Measurements from ENCODE around the gene FREM2. TPM values are rescaled to one million over a fixed set of nuclear protein-coding genes. Genes with fewer than 3 reads are reported as not detected.

The FREM2 gene
- total and polyA plus RNA-seq, 9 of the 15 experiments (the other 6 are each of a cell fraction or from before 2014, with no cell fraction given): under 0.01 to 0.02 TPM; not detected in 7

GRCh38 chr13:38669234-38669964 is 17.5 kb upstream of the FREM2 start:
- in situ Hi-C loops (cut with MboI) (no loop called here), intact Hi-C loops (cut with micrococcal nuclease) (no loop called here)
- Histone ChIP-seq H3K4me3 (no peak overlapping the region), H3K36me3 (ENCODE audit: control insufficient read depth, insufficient read depth, low read length) (no peaks in the 10 kb centered on the region), H2AFZ (ENCODE audit: low read depth, low read length) (no peak overlapping the region), H3K9me1 (ENCODE audit: control insufficient read depth, insufficient read depth, low read length) (no peaks in the 10 kb centered on the region), H3K79me2 (ENCODE audit: control insufficient read depth, insufficient read depth, low read length) (no peaks in the 10 kb centered on the region), H4K20me1 (replicated peaks; ENCODE audit: control insufficient read depth, insufficient read depth, low read length) (no peaks in the 10 kb centered on the region; the same call in 1 of the 2 replicates), H3K4me2 (ENCODE audit: insufficient read depth, low read length) (no peak overlapping the region), H3K9me3 (replicated peaks; ENCODE audit: control insufficient read depth, insufficient read depth, low read depth, low read length) (no peaks in the 10 kb centered on the region), H3K27me3 (ENCODE audit: control insufficient read depth in 2 of 2, insufficient read depth in 2 of 2, low read length in 2 of 2) (no peaks in the 10 kb centered on the region), H3K9ac (ENCODE audit: insufficient read depth in 1 of 2, low read depth in 2 of 2, low read length in 2 of 2) (no peak overlapping the region), H3K27ac (ENCODE audit: extremely low read depth, low read depth, low read length) (no peak overlapping the region), H3K4me1 (replicated peaks in 1 of 2; ENCODE audit: control insufficient read depth in 2 of 2, insufficient read depth in 2 of 2, low read length in 2 of 2) (no peaks in the 10 kb centered on the region)
- DNase-seq (ENCODE audit: extremely low read depth in 1 of 4, low spot score in 3 of 4): no peak
- no peak for FAIRE-seq
- ATAC-seq: no peak
- BruUV-seq (replicated peaks): no TSS peak
- POLR2A ChIA-PET: no interaction called here
- CTCF ChIA-PET (ENCODE audit: low intra/inter-chr PET ratio): no interaction called here
- 2% methylated on average over 6 of the region's 6 CpGs for WGBS (ENCODE audit: insufficient coverage, low coverage, missing lambda C conversion rate)
- no peak for TF ChIP-seq ZNF407 (IDR thresholded peaks at IDR 0.05; ENCODE audit: low read depth)
- no peak for TF ChIP-seq HNRNPH1 (optimal IDR thresholded peaks at IDR 0.05; ENCODE audit: low read depth, low read length)
- no peak for TF ChIP-seq SPI1 (IDR thresholded peaks at IDR 0.05; ENCODE audit: borderline replicate concordance, low read depth, low read length)
- no peak for TF ChIP-seq ZNF609 (CRISPR knock-in tag; IDR thresholded peaks at IDR 0.05; ENCODE audit: borderline replicate concordance)
- TF ChIP-seq ZNF282 (CRISPR knock-in tag; IDR thresholded peaks at IDR 0.05): no peak
